Measurements from ENCODE around the gene PDK2. TPM values are rescaled to one million over a fixed set of nuclear protein-coding genes. Genes with fewer than 3 reads are reported as not detected.
A peak's percentile ranks its signal among the peaks of the same experiment; 100 is the strongest.

The PDK2 gene
- total and polyA plus RNA-seq, 9 of the 15 experiments (the other 6 are each of a cell fraction or from before 2014, with no cell fraction given), result 0.03 to 2.5 (median 1.4) TPM

DNA sequence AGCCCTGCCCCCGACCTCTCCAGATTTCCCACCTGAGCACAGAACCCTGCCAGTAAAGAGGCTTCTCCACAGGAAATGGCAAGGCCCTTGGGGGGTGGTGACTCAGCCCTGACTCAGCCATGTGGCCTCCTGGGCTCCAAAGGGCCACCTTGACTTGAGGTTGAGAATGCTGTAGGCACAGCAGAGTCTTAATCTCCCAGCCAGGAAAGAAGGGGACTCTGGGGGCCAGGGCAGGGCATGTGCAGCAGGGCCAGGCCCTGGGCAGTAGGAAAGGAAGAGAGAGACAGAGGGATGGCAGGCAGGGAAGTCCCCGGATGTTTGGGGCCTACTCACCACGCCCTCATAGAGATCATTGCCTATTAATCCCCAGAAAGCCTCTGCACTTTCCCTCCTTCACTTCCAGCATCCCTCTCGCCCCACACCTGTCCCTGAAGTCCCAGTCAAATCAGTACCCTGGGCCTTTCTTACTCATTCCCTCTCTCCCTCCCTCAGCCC, 44.0 kb upstream of the PDK2 start (continued):
- TF ChIP-seq XRCC5 (IDR thresholded peaks at IDR 0.05; ENCODE audit: low read depth, low read length) (no peak), NCOA2 (IDR thresholded peaks at IDR 0.05; ENCODE audit: partially characterized antibody in 2 of 2) (no peak), MCM2 (IDR thresholded peaks at IDR 0.05; ENCODE audit: low read depth) (no peak), NR2F6 (CRISPR knock-in tag; IDR thresholded peaks at IDR 0.05) (no peak), SOX6 (IDR thresholded peaks at IDR 0.05) (no peak), DMBX1 (CRISPR knock-in tag; IDR thresholded peaks at IDR 0.05; ENCODE audit: borderline replicate concordance) (peak; percentile 74), TRIM25 (IDR thresholded peaks at IDR 0.05; ENCODE audit: borderline replicate concordance) (no peak), MAFK (IDR thresholded peaks at IDR 0.05; ENCODE audit: low read length) (no peak), ZBTB7A (IDR thresholded peaks at IDR 0.05; ENCODE audit: borderline replicate concordance, control insufficient read depth, low read depth, low read length) (no peak), NFIC (IDR thresholded peaks at IDR 0.05) (0 out of 2 replicates have a peak, but pooled peaks have one; percentile 5), ZBTB1 (CRISPR knock-in tag; IDR thresholded peaks at IDR 0.05; ENCODE audit: borderline replicate concordance, low read depth) (no peak), ZNF431 (CRISPR knock-in tag; IDR thresholded peaks at IDR 0.05) (no peak), ZNF668 (CRISPR knock-in tag; IDR thresholded peaks at IDR 0.05) (no peak), ZFP36 (IDR thresholded peaks at IDR 0.05; ENCODE audit: low read depth, low read length, partially characterized antibody) (no peak), ZNF143 (CRISPR knock-in tag; IDR thresholded peaks at IDR 0.05) (no peak), C11orf30 (IDR thresholded peaks at IDR 0.05; ENCODE audit: low read depth) (peak; percentile 44; the same call in 1 of the 2 replicates), TEAD1 (CRISPR knock-in tag; IDR thresholded peaks at IDR 0.05) (no peak), ETS2 (tag; IDR thresholded peaks at IDR 0.05; ENCODE audit: borderline replicate concordance, poor library complexity, severe bottlenecking) (no peak), STAT5B (CRISPR knock-in tag; IDR thresholded peaks at IDR 0.05) (no peak)
- TF ChIP-seq, protein P1, sequence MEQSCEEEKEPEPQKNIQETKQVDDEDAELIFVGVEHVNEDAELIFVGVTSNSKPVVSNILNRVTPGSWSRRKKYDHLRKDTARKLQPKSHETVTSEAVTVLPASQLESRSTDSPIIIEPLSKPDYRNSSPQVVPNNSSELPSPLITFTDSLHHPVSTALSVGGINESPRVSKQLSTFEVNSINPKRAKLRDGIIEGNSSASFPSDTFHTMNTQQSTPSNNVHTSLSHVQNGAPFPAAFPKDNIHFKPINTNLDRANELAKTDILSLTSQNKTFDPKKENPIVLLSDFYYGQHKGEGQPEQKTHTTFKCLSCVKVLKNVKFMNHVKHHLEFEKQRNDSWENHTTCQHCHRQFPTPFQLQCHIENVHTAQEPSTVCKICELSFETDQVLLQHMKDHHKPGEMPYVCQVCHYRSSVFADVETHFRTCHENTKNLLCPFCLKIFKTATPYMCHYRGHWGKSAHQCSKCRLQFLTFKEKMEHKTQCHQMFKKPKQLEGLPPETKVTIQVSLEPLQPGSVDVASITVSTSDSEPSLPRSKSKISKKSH (CRISPR knock-in tag; IDR thresholded peaks at IDR 0.05), result no peak
- TF ChIP-seq, protein P2, sequence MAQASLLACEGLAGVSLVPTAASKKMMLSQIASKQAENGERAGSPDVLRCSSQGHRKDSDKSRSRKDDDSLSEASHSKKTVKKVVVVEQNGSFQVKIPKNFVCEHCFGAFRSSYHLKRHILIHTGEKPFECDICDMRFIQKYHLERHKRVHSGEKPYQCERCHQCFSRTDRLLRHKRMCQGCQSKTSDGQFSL (CRISPR knock-in tag; IDR thresholded peaks at IDR 0.05), result no peak
- TF ChIP-seq, protein P2 (tag; IDR thresholded peaks at IDR 0.05), result no peak
- TF ChIP-seq, protein P3, sequence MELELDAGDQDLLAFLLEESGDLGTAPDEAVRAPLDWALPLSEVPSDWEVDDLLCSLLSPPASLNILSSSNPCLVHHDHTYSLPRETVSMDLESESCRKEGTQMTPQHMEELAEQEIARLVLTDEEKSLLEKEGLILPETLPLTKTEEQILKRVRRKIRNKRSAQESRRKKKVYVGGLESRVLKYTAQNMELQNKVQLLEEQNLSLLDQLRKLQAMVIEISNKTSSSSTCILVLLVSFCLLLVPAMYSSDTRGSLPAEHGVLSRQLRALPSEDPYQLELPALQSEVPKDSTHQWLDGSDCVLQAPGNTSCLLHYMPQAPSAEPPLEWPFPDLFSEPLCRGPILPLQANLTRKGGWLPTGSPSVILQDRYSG (tag; conservative IDR thresholded peaks at IDR 0.05; ENCODE audit: low read depth), result no peak

Measured in K562 (cell line).